Central memory CD8-positive, alpha-beta T cell (primary cell): ENCODE measurements around the gene UACA.
A peak's percentile ranks its signal among the peaks of the same experiment; 100 is the strongest.

Source experiments
- ATAC-seq: fragments of 150-1000 bp; cut with Tn5 transposase; replicated peaks from 2 replicates; pipeline ENCODE4 v1.10.0; 2022; ENCODE audit warnings: mild to moderate bottlenecking, moderate FRiP score, moderate number of reproducible peaks; ENCODE audit not compliant: poor library complexity, severe bottlenecking; ENCODE audit errors: extremely low read depth
- DNase-seq, 2 donors: peaks; one replicate each; pipeline ENCODE4 v3.0.0; 2021; ENCODE audit warnings: low spot score in 2 of 2
- H3K27ac Mint-ChIP-seq: one replicate; pipeline ENCODE4 v1.8.0; 2022; ENCODE audit warnings: low read depth, mild to moderate bottlenecking, moderate library complexity, mixed read lengths
- H3K27me3 Mint-ChIP-seq: one replicate; pipeline ENCODE4 v1.8.0; 2022; ENCODE audit warnings: mixed read lengths
- H3K36me3 Mint-ChIP-seq: one replicate; pipeline ENCODE4 v1.8.0; 2022; ENCODE audit warnings: mild to moderate bottlenecking, moderate library complexity, mixed read lengths; ENCODE audit not compliant: insufficient read depth
- H3K4me1 Mint-ChIP-seq: one replicate; pipeline ENCODE4 v1.8.0; 2022; ENCODE audit warnings: mixed read lengths
- H3K4me3 Mint-ChIP-seq: one replicate; pipeline ENCODE4 v1.8.0; 2022; ENCODE audit warnings: mild to moderate bottlenecking, moderate library complexity, mixed read lengths
- H3K9me3 Mint-ChIP-seq: one replicate; pipeline ENCODE4 v1.8.0; 2022; ENCODE audit warnings: mixed read lengths

The UACA gene

DNA sequence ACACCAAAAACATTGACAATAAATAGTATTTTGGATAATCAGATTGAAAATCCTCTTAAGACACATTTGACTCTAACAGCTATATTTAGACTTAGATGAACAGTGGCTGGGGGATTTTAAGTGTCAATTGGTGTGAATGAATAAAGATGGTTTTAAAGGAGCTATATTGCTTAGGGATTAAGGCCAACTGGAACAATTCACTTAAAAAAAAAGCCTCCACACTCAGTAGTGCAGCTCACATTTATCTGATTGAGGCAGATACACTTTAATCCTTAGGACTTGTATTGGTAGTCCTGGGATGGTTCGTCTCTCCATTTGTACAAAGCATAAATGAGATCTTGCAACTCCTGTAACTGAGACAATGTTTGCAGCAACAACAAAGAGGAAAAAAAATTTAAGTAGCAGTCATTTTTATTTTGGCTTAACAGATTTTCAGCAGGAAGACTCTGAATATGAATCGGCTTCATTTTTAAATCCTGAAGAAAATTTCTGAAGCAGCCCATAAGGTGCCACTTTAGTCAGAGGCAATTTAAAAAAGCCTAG, 112.0 kb downstream of the UACA start:
- Mint-ChIP-seq H3K9me3 (no peaks in the 10 kb centered on the region), H3K36me3 (no peaks in the 10 kb centered on the region), H3K4me3 (no peak overlapping the region), H3K27me3 (peaks cover 26% of the 10 kb centered on the region), H3K4me1 (no peaks in the 10 kb centered on the region), H3K27ac (no peak overlapping the region)
- no peak for ATAC-seq
- no peak for DNase-seq

DNA sequence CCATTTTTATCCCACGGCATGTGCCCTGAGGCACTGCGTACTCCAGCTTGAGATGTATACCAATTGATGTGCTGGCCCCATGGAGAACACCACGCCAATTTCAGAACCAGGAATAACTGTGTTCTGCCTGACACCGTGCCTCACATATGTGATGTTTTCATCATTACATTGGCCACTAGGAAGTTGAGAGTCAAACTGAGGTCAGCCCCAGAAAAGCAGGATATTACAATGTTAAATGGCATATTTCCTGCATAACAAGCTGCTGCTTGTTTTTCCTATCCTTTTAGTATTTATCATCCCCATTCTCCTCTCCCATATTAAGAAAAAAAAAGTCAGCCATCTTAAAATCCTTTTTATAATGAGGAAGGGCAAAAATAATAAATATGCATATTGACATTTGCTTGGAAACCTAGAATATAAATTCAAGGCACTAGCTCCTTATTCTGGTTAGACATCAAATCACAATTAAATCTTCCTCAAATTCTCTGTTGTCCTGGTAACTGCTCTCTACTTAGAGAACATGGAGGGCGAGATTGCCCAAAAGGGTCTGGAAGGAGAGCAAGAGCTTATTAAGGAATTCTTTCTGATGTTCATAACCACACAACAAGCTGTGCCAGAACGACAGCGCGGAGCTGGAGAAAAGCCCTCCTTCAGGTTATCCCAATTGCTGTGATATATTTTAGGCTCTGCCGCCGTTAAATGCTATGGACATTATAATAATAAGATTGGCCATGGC, 112.6 kb downstream of the UACA start:
- no peak for ATAC-seq
- H3K27me3 Mint-ChIP-seq = peaks cover 32% of the 10 kb centered on the region
- H3K27ac Mint-ChIP-seq = no peak overlapping the region
- DNase-seq = no peak
- no peaks in the 10 kb centered on the region for H3K4me1 Mint-ChIP-seq
- no peaks in the 10 kb centered on the region for H3K36me3 Mint-ChIP-seq
- H3K4me3 Mint-ChIP-seq = no peak overlapping the region
- no peaks in the 10 kb centered on the region for H3K9me3 Mint-ChIP-seq

DNA sequence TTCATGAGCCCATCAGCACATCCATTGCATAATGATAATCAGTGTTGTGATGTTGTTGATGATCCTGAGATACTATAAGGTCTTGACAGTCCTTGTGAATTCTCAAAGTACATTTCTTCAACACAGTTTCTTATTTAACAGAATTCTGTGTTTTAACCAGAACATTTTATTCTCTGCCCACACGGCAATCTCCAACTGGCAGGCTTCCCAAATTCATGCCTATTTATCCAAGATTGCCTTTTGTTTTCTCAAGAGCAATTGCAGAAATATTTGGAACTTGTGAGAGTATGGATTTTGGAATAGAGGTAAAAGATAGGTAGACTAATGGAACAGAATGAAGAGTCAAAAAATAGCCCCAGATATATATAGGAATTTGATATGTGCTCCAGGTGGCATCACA, 116.0 kb downstream of the UACA start:
- DNase-seq (no peak), ATAC-seq (no peak)
- Mint-ChIP-seq H3K9me3 (no peaks in the 10 kb centered on the region), H3K4me1 (no peaks in the 10 kb centered on the region), H3K36me3 (no peaks in the 10 kb centered on the region), H3K27me3 (peaks cover 55% of the 10 kb centered on the region), H3K27ac (no peak overlapping the region), H3K4me3 (no peak overlapping the region)

DNA sequence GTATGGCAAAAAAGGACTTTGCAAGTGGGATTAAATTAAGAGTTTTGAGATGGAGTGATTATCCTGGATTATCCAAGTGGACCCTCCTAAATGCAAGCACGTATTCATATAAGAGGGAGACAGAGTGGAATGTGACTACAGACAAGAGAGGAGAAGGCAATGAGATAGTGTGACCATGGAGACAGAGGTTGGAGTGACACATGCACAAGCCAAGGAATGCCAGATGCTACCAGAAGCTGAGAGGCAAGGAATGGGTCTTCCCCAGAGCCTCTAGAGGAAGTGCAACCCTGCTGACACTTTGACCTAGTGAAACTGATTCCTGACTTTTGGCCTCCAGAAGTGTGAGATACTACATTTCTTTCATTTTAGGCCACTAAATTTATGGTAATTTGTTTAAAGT, 117.2 kb downstream of the UACA start:
- Mint-ChIP-seq H3K36me3 (no peaks in the 10 kb centered on the region), H3K9me3 (no peaks in the 10 kb centered on the region), H3K27me3 (peaks cover 55% of the 10 kb centered on the region), H3K4me1 (no peaks in the 10 kb centered on the region), H3K4me3 (no peak overlapping the region), H3K27ac (no peak overlapping the region)
- no peak for DNase-seq
- no peak for ATAC-seq

DNA sequence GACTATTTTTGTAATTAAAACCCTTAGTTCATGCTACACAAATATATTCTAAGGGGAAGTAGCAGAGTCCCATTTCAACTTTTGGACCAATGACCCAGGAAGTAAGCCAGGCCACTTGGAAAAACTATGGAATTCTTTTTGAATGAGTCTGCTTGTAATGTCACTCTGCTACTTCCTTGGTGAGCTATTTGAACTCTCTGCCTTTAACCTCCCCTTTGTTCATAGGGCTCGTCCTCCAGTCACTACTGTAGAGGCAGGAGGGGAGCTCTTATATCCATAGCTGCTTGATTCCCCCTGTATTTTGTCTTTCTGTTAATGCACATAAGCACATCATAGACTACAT, 119.6 kb downstream of the UACA start:
- H3K4me3 Mint-ChIP-seq = no peak overlapping the region
- no peak overlapping the region for H3K27ac Mint-ChIP-seq
- H3K4me1 Mint-ChIP-seq = no peaks in the 10 kb centered on the region
- H3K27me3 Mint-ChIP-seq = peaks cover 40% of the 10 kb centered on the region
- H3K9me3 Mint-ChIP-seq = no peaks in the 10 kb centered on the region
- no peak for ATAC-seq
- H3K36me3 Mint-ChIP-seq = no peaks in the 10 kb centered on the region
- no peak for DNase-seq

DNA sequence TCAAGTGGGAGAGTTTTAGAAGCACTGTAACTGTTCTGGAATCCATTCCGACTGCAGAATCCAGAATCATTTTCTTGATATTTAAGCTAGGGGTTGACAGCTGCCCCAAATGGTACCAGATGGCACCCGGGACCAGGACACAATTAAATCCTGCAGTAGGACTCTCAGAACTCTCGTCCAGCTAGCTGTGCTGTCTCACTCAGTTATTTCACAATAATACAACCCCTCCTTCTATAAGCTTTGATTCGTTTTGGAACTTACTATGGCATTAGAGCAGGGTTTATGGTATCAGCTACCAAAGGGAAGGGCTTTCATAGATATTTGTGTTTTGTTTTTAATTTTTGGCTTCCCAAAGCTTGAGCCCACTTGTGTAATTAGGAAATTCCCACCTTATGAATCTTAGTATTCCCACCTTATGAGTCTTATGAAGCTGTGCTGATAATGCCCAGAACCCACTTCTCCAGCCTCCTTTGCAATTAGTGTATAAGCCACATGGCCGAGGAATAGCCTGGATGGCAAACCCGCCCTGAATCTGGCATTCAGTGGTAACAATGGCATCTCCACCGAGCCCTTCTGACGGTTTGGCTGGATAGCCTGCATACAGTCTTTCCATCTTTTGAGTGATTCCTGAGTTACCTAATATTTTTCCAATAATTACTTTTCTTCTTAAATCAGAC, 120.1 kb downstream of the UACA start:
- Mint-ChIP-seq H3K27ac (no peak overlapping the region), H3K36me3 (no peaks in the 10 kb centered on the region), H3K4me1 (no peaks in the 10 kb centered on the region), H3K9me3 (no peaks in the 10 kb centered on the region), H3K4me3 (no peak overlapping the region), H3K27me3 (peaks cover 40% of the 10 kb centered on the region)
- ATAC-seq (no peak), DNase-seq (no peak)

DNA sequence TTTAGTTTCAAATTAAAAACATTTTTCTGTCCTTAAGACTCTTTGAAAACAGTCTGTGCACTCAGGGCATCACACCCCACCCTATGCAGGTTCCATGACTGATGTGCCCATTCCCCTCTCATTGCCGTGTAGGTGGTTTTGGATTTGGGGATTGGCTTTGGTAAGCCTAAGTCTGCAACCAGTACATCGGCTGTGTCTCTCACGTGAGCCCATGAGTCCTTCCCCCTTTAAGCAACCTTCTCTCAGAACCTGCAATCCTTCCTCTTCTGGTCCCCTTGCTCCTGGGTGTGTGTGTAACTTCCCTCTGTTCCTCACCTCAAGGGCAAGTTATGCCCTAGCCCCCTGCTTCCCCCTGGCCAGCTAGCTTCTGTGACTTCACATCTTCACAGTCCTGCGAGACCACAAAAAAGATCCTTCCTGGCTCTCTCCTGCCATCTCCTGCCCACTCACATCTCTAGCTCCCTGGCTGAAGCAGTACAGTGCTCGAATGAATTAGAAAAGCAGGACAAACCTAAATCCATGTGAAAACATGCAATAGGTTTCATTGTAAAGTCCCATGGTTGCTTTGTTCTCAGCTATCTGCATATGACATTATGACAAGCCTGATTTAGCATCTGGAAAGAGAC, 126.7 kb downstream of the UACA start:
- Mint-ChIP-seq H3K27ac (peak overlapping the region; percentile 25), H3K36me3 (no peaks in the 10 kb centered on the region), H3K4me1 (peaks cover 6% of the 10 kb centered on the region), H3K27me3 (peaks cover 51% of the 10 kb centered on the region), H3K4me3 (no peak overlapping the region), H3K9me3 (no peaks in the 10 kb centered on the region)
- ATAC-seq (no peak), DNase-seq (no peak)

DNA sequence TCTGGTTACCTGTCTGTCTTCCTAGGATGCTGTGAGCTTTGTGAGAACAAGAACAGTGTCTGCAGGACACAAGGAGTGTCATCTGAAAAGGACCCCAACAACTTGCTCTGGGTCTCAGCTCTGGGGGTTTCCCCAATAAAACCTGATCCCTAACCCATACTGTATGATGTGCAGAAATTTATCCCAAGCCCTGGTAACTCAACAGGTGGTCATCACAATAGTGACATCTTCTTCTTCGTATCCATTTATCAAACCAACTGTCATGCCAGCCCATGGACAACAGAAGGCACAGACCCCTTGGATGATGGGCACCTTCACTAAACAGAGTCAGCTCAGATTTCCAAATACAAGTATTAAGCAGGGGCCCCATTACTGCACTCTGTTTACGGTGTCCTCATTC, 127.5 kb downstream of the UACA start:
- peaks cover 6% of the 10 kb centered on the region for H3K4me1 Mint-ChIP-seq
- H3K27ac Mint-ChIP-seq = no peak overlapping the region
- no peaks in the 10 kb centered on the region for H3K36me3 Mint-ChIP-seq
- peaks cover 59% of the 10 kb centered on the region for H3K27me3 Mint-ChIP-seq
- no peak overlapping the region for H3K4me3 Mint-ChIP-seq
- ATAC-seq (no peak), DNase-seq (no peak)
- no peaks in the 10 kb centered on the region for H3K9me3 Mint-ChIP-seq

DNA sequence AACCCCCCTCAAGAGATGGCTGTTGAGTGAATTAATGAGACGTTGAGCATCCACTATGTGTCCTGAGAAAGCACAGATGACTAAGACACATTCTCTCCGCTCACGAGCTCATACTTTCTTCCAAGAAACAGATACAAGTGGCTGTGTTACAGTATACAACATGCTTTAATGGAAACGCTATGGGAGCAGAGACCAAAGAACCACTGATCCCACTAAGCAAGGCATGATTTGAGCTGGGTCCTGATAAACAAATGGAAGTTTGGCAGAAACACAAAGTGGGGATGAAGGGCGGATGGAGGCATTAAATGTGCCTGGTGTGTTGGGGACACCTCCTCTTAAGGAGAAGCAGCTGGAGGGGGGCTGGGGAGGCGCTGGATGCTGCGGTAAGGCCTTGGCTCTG, 129.4 kb downstream of the UACA start:
- Mint-ChIP-seq H3K4me3 (no peak overlapping the region), H3K9me3 (no peaks in the 10 kb centered on the region), H3K4me1 (peaks cover 6% of the 10 kb centered on the region), H3K27ac (no peak overlapping the region), H3K27me3 (peaks cover 77% of the 10 kb centered on the region), H3K36me3 (no peaks in the 10 kb centered on the region)
- DNase-seq = no peak
- no peak for ATAC-seq

DNA sequence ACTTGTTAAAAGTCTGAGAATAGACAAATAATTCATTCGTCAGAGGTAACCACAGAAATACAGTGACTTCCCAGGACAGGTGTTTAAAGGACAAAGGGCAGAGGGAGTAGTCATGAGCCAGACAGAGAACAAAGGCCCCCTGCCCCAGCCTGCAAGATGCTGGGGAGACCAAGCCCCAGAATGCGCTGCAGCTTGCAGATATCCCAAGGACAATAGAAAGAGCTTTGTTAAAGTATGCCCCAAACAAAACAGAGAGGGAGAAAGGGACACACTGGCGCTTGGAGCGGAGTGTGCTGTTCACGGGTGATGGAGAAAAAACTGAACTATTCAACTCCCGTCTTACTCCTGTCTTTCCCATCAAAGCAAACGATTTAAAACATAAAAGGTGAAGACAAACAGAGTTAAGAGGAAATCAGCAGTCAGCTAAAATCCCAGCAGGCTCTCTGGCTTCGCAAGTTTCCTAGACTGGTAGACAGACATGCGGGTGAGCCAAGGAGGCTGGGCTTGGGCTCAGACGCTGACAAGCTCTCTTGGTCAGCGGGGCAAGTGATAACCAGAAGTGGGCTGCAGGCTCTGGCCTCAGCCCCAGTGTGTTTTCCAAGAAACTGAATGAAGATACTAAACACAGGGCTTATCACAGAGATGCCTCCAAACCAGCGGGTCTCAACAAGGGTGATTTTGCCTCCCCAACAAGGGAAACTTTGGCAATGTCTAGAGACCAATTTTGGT, 130.1 kb downstream of the UACA start:
- no peak for DNase-seq
- H3K36me3 Mint-ChIP-seq = no peaks in the 10 kb centered on the region
- no peaks in the 10 kb centered on the region for H3K9me3 Mint-ChIP-seq
- no peak for ATAC-seq
- peaks cover 6% of the 10 kb centered on the region for H3K4me1 Mint-ChIP-seq
- H3K27ac Mint-ChIP-seq = no peak overlapping the region
- peaks cover 84% of the 10 kb centered on the region for H3K27me3 Mint-ChIP-seq
- no peak overlapping the region for H3K4me3 Mint-ChIP-seq

DNA sequence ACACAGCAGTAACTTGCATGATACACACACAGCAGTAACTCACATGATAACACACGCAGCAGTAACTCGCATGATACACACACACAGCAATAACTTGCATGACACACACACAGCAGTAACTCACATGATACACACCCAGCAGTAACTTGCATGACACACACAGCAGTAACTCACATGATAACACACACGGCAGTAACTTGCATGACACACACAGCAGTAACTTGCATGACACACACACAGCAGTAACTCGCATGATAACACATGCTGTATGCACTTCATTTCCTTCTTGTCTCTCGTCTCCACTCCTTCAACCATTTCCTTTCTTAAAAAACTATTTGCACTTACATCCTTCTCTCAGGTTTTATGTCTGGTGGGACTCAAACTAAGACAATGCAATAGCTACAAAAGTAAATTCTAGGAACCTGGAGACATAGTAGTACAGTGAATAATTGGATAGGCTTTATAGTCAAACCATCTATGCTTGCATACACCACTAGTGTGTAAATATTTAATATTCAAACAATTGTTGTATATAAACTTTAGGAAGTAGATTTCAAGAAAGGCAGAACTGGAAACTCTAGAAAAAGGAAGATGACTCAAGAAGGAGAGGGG, 130.8 kb downstream of the UACA start:
- DNase-seq = no peak
- no peak overlapping the region for H3K4me3 Mint-ChIP-seq
- no peaks in the 10 kb centered on the region for H3K36me3 Mint-ChIP-seq
- H3K27ac Mint-ChIP-seq = no peak overlapping the region
- ATAC-seq = no peak
- no peaks in the 10 kb centered on the region for H3K9me3 Mint-ChIP-seq
- peaks cover 91% of the 10 kb centered on the region for H3K27me3 Mint-ChIP-seq
- peaks cover 6% of the 10 kb centered on the region for H3K4me1 Mint-ChIP-seq

DNA sequence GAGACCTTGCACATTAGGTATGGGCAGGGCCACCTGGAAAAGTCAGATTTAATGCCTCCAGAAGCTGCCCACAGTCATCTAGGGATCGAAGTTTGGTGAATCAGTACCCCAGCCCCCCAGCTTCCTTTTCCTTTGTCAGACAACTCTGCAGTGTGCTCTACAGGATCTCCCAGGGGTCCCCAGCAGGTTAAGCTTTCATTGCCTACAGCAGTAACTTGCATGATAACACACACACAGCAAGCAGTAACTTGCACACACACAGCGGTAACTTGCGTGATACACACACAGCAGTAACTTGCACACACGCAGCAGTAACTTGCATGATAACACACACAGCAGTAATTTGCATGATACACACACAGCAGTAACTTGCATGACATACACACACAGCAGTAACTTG, 131.3 kb downstream of the UACA start:
- peaks cover 95% of the 10 kb centered on the region for H3K27me3 Mint-ChIP-seq
- peaks cover 6% of the 10 kb centered on the region for H3K4me1 Mint-ChIP-seq
- no peak overlapping the region for H3K4me3 Mint-ChIP-seq
- H3K9me3 Mint-ChIP-seq = no peaks in the 10 kb centered on the region
- no peak for DNase-seq
- H3K27ac Mint-ChIP-seq = no peak overlapping the region
- ATAC-seq = no peak
- no peaks in the 10 kb centered on the region for H3K36me3 Mint-ChIP-seq
